Subcutaneous adipose tissue (tissue), 4 donors: Measurements from ENCODE around the gene CMKLR1. TPM values are rescaled to one million over a fixed set of nuclear protein-coding genes. Genes with fewer than 3 reads are reported as not detected.

Source experiments
- CTCF ChIP-seq: fragments of 450-650 bp; IDR thresholded peaks from one replicate; pipeline ENCODE4 v1.5.1; 2016; ENCODE audit warnings: low read depth, mild to moderate bottlenecking, control low read depth, antibody characterized with exemption, moderate library complexity
- total RNA-seq, 4 donors: library from RNA; depleted of rRNA; stranded (reverse); fragments of >200 nt; gene quantifications; one replicate each; pipeline ENCODE4 v1.1.0, GENCODE V29; 2016

CMKLR1 gene
- total RNA-seq, 4 donors from 2014 or later, result 12.4 to 34.6 (median 30.3) TPM

- no peak for TF ChIP-seq CTCF
Measured at GRCh38 chr12:108299980-108300696, 39.0 kb downstream of the CMKLR1 start.

DNA sequence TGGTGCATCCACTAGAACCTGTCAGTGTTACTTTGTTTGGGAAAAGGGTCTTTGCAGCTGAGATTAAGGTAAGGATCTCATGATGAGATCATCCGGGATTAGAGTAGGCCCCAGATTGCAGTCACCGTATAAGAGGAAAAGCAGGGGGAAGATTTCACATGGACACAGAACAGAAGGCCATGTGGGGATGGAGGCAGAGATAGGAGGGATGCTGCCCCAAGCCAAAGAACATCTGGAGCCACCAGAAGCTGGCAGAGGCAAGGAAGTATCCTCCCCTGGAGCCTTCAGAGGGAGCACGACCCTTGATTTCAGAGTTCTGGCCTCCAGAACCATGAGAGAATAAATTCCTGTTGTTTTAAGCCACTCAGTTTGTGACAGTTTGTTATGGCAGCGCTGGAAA is 39.6 kb downstream of the CMKLR1 start:
- no peak for TF ChIP-seq CTCF

GRCh38 chr12:108298761-108299275 is 40.3 kb downstream of the CMKLR1 start:
- TF ChIP-seq CTCF, result no peak

DNA sequence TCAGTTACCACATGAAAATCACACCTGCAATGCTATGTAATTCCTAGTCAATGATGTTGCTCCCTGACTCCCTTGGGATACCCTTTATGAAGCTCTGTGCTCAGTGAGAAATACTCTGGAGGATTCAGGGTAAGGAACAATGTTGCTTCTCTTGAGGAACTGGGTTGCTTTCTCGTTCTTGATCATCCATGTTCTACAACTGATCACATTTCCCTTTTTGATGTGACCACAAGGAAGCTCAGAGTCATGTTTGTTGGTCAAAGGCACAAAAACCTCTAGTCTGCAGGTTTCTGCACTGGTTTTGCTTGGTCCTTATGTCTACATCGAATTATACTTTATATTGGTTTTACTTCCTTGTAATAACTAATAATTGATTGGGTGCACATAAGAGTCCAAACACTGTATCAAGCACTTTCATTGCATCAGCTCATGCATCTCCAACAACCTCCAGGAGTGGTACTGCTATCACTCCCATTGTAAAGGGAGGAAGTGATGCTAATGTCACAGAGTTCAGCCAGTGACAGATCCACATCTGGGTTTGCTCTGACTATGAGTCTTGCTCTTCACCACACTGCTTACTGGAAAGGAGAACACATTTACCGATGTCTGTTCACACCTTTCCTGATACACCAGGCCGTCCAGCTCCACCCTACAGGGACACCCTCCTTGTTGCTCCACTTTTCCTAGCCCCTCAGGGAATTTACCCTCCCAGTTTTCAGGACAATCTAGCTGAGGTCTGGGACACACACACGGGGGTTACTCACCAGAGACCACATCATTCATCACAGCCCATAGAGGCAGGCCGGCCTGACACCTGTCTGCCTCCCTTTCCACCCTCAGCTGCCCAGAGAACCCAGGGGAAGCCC is 41.0 kb downstream of the CMKLR1 start:
- no peak for TF ChIP-seq CTCF

GRCh38 chr12:108297424-108297823 is 41.7 kb downstream of the CMKLR1 start:
- no peak for TF ChIP-seq CTCF

- TF ChIP-seq CTCF, result no peak
Measured at GRCh38 chr12:108296945-108297344, 42.2 kb downstream of the CMKLR1 start.

DNA sequence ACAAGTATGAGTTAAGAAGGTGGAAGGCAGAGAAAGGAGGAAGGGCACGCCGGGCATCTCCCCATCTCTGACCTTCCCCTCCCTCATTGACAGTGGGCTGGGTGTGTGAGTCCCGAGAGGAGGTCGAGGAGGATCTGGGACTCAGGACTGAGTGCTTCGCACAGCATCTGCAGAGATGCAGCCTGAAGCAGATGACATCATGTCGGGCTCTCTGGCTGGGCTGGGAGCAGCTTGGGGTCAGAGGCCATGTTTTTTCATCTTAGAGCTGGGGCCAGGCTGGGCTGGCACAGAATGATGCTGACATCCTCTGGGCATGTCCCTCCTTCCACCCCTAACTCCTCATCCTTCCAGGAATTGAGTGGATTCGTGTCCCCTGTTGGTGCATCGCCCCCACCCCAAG is 43.5 kb downstream of the CMKLR1 start:
- no peak for TF ChIP-seq CTCF
